IPS-18c (cell line): ENCODE data around the gene PACSIN1.

ENCODE experiments used
- H3K4me3 ChIP-seq: 2 replicates; pipeline ENCODE4 v1.7.0; 2013; ENCODE audit warnings: low read depth, mild to moderate bottlenecking, low read length, moderate library complexity; ENCODE audit not compliant: insufficient read depth
- H3K9me3 ChIP-seq: one replicate; pipeline ENCODE4 v1.6.1; 2013; ENCODE audit warnings: mild to moderate bottlenecking, low read length, moderate library complexity; ENCODE audit not compliant: control insufficient read depth, insufficient read depth

Gene PACSIN1

DNA sequence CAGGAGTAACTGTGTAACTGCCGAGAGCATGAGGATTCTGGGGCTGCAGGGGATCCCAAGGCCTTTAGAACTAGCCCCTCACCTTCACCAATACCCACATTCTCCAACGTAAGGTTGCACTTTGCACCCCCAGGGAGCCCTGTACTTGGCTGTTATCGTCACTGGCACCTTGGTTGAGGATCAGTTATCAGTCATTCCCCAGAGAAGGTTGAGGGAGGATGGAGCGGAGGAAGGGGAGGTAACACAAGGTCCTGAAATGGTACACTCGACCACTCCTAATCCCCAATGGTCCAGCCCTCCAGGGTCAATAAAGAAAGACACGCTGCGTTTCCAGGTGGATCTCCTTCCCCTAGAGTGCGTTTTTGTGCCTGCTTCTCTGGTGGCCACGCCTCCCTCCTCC is 91.4 kb downstream of the PACSIN1 start:
- H3K4me3 ChIP-seq = no peak overlapping the region
- H3K9me3 ChIP-seq = no peaks in the 10 kb centered on the region

- Histone ChIP-seq H3K4me3 (no peak overlapping the region), H3K9me3 (no peaks in the 10 kb centered on the region)
These were observed 92.4 kb downstream of the PACSIN1 start for GRCh38 chr6:34558172-34558714.

DNA sequence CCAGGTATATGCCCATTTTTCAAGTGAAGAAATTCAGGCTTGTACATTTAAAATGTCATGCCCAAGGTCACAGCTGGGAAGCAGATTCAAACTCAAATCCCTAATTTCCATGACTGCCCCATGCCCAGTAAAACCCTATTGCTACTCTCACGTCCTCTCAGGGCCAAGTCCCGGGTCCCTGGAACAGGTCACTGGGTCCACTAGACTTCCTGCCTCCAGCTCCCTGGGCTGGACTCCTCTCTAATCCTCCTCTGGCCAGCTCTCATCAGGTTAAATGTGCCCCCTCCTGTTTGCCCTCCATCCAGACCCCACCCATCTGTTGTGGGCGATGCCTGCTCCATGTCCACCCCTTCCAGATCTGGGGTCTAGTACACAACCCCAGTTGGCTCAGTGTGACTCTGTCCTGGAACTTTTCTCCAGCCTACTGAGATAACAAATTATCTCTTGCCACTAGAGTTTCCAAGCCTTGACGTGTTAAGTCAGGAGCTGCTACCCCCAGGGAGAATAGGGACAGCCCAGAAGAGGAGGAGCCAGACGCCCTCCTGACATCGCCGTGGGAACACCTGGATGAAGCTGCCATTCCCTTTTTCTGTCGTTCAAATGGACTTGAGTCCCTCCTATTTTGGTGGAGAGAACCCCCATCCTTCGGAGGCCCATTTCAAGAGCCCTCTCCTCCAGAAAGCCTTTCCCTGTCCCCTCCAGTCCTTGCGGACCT is 93.9 kb downstream of the PACSIN1 start:
- Histone ChIP-seq H3K9me3 (no peaks in the 10 kb centered on the region), H3K4me3 (no peak overlapping the region; the same call in 1 of the 2 replicates)

DNA sequence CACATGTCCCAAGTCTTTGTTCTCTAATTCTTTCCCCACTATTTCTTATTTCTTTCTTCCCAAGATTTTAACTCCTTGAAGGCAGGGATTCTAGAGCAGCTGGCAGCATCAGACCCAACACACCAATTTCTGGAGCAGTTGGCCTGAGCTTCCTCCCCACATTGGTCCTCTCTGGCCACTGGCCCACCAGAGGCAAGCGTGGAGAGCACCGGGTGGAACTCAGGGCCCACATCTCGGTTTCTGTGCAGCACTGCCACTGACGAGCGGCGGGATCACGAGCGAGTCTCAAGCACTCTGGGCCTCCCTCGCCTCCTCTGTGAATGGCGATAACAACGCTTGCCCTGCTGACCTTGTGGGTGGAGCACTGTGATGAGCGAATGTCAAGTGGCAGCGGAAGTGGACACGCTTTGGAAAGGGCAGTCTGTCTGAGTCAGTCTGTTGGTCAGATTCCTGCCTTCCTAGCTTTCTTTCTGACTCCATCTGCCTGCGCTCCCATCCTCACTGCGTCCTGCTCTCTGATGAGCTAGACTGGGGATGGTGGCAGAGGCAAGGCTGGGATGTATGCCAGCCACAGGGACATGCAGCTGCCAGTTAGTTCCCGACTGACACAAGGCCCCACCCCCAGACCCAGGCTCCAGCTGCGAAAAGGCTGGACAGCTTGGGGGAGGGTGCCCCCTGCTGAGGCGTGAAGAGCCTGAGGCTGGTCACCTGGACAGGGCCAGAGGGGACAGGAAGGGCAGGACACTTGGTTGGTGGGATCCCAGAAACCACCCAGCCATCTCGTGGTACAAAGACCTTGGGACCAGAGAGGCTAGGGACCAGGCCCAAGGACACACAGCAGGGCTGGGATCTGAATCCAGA is 94.7 kb downstream of the PACSIN1 start:
- Histone ChIP-seq H3K4me3 (no peak overlapping the region), H3K9me3 (no peaks in the 10 kb centered on the region)

DNA sequence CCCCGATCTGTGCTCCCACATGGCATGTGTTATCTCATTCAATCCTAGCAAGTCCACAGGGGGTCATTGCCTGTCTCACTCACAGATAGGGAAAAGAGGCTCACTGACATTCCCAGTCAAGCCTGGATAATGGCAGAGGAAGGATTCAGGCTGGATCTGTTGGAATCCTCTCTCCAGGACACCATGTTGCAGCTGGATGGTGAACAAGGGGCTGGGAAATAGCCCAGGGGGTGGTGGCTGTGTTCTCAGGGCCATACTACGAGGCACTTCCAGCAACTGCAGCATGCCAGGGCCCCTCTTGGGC is 95.3 kb downstream of the PACSIN1 start:
- Histone ChIP-seq H3K4me3 (no peak overlapping the region), H3K9me3 (no peaks in the 10 kb centered on the region)

GRCh38 chr6:34562350-34562749 is 96.5 kb downstream of the PACSIN1 start:
- Histone ChIP-seq H3K9me3 (no peaks in the 10 kb centered on the region), H3K4me3 (no peak overlapping the region)

- Histone ChIP-seq H3K9me3 (no peaks in the 10 kb centered on the region), H3K4me3 (no peak overlapping the region)
These were observed 97.1 kb downstream of the PACSIN1 start for GRCh38 chr6:34562861-34563512.

DNA sequence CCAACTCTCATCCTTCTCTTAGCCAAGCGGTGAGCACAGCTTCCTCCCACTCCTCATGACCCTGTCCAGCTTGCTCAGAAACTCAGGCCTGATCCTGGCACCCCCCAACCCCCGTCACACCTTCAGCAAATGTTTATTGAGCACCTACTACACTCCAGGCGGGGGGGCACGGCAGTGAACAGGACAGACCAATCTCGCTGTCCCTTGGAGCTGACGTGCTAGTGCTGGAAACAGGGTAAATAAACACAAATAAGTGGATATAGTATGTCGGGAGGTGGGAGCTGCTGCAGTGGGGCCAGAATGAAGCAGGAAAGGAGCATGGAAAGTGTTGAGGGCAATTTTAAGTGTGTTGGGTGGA is 97.6 kb downstream of the PACSIN1 start:
- no peaks in the 10 kb centered on the region for H3K9me3 ChIP-seq

DNA sequence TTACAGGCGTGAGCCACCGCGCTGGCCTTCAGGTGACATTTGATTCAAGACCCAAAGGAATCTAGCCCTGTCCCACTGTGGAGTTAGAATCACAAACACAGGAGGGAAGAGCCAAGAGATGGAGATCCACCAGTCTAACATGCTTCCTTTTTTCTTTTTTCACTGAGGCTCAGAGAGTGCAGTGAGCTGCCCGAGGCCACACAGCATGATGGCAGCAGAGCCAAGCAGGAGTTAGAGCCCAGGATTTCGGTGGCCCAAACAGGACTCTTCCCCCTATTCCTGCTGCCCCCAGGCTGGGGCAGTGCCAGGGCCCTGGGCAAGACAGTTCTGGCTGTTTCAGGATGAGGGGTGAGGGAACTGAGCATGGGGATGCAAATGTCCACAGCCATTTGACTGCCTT is 98.3 kb downstream of the PACSIN1 start:
- Histone ChIP-seq H3K9me3 (no peaks in the 10 kb centered on the region), H3K4me3 (no peak overlapping the region)

More for the DNA sequence above, 97.6 kb downstream of the PACSIN1 start:
- no peak overlapping the region for H3K4me3 ChIP-seq

DNA sequence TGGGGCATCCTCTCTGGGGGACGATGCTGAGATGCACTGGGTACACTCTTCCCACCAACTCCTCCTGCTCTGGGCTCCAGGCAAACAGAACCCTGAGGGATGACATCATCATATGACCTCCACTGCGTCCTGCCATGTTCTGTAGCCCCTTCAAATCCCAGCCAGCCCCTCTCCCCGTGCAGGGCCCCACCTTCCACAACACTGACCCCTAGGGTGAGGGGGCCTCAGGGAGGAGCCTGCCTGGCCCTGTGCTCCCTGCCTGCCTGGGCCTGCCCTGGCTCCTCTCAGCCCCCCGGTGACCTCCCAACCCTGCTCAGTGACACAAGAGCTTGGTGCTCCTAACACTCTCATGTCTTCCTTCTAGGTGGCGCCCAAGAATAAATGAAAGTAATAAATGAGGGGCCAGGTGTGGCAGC is 99.9 kb downstream of the PACSIN1 start:
- no peak overlapping the region for H3K4me3 ChIP-seq

DNA sequence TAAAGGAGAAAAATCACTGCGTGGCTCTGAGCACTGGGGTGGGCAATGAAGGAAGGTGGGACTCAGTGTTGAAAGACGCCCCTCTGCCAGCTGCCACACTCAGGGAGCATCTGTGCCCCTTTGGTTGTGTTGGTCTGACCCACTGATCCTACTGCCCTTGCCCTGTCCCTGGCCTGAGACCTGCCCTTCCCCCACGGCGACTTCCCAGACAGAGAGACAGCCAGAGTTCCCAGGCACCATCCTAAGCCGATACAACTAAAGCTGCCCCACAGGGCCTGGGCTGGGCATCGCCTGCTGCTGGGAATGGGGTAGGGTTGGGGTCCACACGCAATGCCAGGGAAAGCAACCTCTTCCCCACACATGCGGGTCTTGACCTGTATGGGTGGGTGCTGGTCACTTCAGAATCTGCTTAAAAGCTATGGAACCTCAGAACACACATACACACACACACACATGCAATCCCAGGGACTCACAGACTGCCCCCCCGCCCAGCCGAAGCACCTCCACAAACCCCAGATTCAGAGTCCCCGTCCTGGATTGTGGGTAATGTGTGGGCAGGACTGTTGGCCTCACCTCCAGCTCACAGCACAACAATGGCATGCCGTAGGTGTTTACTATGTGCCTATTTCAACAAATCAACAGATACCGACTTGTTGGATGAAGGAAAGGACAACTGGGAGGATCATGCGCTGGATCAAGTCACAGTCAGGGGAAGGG is 101.1 kb downstream of the PACSIN1 start:
- no peak overlapping the region for H3K4me3 ChIP-seq

More for the DNA sequence above, 99.9 kb downstream of the PACSIN1 start:
- H3K9me3 ChIP-seq = no peaks in the 10 kb centered on the region

GRCh38 chr6:34568341-34569201 is 102.7 kb downstream of the PACSIN1 start:
- H3K4me3 ChIP-seq = no peak overlapping the region; the same call in 1 of the 2 replicates
- no peaks in the 10 kb centered on the region for H3K9me3 ChIP-seq

More for the DNA sequence above, 101.1 kb downstream of the PACSIN1 start:
- H3K9me3 ChIP-seq = no peaks in the 10 kb centered on the region

- H3K9me3 ChIP-seq = no peaks in the 10 kb centered on the region
- no peak overlapping the region for H3K4me3 ChIP-seq
These were observed 103.6 kb downstream of the PACSIN1 start for GRCh38 chr6:34569361-34569973.

GRCh38 chr6:34570066-34570833 is 104.4 kb downstream of the PACSIN1 start:
- Histone ChIP-seq H3K4me3 (no peak overlapping the region), H3K9me3 (no peaks in the 10 kb centered on the region)

- H3K4me3 ChIP-seq = no peak overlapping the region
- H3K9me3 ChIP-seq = no peaks in the 10 kb centered on the region
These were observed 105.5 kb downstream of the PACSIN1 start for GRCh38 chr6:34571388-34571787.
